CD4-positive, alpha-beta T cell treated with Interleukin-2 at 100 ng/mL for 4 hours (primary cell): ENCODE results near the gene SHFL.

Experiments
- DNase-seq: peaks from one replicate; pipeline ENCODE4 v3.0.0-alpha.2; 2020; ENCODE audit warnings: low spot score

SHFL gene

GRCh38 chr19:10087296-10088061 lies 1.4 kb downstream of the SHFL start:
- no peak for DNase-seq

DNA sequence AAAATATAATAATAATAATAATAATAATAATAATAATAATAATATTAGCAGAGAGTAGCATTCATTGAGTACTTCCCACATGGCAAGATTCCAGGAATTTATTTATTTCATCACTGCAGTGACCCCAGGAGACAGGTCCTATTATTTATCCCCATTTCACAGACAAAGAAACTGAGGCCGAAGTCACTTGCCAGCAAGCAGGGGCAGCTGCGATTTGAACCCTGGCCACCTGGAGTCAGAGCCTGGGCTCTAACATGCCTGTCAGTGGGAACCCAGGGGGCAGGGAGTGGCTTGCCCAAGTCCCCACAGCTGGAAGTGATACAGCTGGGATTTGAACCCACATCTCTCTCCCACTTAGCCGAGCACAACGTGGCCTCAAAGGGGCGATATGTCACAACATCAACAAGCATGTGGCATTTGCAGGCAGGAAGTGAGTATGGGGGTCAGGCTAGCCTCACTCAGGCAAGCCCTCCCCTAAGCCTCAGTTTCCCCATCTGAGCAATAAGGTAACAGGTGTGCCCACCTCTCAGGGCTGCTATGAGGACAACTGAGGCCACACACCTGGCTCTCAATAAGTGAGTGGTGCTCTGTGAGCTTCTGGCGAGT lies 2.9 kb downstream of the SHFL start:
- DNase-seq: no peak

DNA sequence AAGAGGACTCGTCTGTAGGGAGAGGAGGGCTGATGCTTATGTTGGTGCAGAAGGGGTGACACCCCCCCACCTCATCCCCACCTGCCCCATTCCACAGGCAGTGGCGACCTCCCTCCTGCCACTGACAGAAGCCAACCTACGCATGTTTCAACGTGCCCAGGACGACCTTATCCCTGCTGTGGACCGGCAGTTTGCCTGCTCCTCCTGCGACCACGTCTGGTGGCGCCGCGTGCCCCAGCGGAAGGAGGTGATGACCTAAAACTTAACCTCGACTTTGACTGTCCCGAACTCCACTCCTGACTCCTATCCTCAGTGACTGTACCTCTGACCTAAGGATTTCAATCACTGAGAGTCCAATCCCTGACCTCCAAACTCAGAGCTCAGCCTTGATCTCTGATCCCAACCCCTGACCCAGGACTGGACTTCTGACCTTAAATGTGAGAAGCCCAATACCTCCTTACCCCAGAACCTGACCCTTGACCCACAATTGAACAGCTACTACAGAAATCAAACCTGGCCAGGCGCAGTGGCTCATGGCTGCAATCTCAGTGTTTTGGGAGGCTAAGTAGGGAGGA lies 3.8 kb downstream of the SHFL start:
- DNase-seq: no peak

DNA sequence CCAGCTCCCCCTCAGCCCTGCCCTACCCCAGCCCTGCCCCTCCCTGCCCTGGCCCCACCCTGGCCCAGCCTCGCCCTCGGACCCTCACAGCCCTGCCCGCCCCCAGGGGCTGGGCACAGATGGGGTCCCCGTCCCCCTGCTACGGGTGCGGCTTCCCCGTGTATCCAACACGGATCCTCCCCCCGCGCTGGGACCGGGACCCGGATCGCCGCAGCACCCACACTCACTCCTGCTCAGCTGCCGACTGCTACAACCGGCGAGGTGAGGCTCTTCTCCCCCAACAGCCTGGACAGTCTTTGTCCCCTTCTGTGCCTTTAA lies 5.2 kb downstream of the SHFL start:
- no peak for DNase-seq

DNA sequence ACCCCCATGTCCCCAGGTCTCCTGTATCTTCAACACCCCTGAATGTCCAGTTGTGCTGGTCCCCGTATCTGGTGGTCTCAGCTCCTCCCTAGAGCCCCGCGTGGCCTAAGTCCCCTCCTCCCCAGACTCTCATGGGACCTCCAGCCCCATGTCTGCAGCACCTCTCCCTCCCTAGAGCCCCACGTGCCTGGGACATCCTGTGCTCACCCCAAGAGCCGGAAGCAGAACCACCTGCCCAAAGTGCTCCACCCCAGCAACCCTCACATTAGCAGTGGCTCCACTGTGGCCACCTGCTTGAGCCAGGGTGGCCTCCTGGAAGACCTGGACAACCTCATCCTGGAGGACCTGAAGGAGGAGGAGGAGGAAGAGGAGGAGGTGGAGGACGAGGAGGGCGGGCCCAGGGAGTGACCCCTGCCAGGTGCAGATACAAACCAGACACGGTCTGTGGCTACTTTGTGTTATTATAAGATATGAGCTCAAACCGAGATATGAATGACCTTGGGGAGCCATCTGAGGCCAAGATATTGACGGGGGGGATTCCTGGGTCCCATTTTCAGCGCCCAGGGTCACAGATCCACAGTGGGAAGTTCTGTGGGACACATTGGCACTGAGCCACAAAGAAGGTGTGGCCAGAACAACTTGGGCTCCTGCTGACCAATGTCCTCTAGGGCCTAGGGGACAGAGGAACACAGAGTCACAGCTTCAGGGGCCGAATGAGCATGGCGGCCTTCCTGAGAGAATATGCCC lies 6.0 kb downstream of the SHFL start:
- no peak for DNase-seq

DNA sequence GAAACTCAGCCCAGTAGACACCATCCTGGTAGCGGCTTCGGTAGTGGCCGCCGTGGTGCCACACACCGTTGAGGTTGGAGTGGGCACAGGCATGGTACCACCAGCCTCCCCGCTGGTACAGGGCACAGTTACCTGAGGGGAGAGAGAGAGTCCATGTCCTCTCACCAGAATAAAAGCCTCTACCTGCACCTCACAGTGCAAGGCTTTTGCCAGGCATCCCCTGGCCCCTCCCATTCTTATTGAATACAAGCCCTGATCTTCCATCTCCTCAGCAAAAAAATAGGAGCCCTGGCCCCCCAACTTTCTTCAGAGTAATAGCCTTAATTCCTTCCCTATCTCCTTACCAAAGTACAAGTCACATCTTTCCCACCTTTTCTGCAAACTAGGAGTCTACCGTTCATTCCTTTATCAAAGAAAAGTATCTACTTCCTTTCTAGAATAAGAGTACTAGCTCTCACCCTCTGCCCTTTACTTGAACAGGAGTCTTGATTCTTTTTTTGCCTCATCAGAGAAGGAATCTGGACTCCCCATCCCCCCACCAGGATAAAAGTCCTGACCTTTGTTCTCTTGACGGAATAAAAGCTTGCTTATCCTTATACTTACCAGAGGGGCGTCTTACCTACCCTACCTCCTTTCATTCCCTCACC lies 6.7 kb downstream of the SHFL start:
- no peak for DNase-seq

- no peak for DNase-seq
Observed at GRCh38 chr19:10093295-10094186, 7.4 kb downstream of the SHFL start.

- DNase-seq: no peak
Observed at GRCh38 chr19:10095622-10095947, 9.5 kb downstream of the SHFL start.

- DNase-seq: peak; percentile 92
Observed at GRCh38 chr19:10095948-10096614, 10.0 kb downstream of the SHFL start.

DNA sequence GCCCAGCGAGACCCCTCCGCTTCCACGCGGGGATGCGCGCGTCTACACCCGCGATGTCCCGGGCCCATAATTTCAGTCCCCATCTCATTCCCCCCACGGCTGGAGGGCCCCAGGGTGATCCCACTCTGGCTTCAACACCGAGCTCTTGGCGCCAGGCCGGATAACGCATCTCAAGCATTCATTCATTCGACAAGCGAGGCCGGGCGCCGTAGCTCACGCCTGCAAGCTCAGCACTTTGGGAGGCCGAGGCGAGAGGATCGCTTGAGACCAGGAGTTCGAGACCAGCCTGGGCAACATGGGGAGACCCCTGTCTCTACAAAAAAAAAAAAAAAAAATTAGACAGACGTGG lies 10.5 kb downstream of the SHFL start:
- DNase-seq: no peak

DNA sequence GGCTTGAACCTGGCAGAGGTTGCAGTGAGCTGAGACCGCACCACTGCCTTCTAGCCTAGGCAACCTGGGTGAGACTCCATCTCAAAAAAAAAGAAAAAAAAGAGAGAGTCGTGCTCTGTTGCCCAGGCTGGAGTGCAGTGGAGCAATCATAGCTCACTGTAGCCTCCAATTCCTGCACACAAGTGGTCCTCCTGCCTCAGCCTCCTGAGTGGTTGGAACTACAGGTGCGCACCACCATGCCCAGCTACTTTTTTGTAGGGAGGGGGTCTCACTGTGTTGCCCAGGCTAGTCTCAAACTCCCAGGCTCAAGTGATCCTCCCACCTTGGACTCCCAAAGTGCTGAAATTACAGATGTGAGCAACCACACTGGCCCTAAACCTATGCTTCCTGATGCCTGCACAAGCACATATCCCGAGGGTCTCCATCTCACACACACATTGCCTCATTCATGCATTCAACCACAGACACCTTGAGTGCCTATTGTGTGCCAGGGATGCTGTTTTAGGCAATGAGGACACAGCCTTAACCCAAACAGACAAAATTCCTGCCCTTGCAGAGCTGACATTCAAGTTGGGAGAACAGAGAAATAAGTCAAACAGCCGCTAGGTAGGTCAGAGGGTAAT lies 14.2 kb downstream of the SHFL start:
- DNase-seq: no peak

- DNase-seq: no peak
Observed at GRCh38 chr19:10102787-10103236, 16.7 kb downstream of the SHFL start.

DNA sequence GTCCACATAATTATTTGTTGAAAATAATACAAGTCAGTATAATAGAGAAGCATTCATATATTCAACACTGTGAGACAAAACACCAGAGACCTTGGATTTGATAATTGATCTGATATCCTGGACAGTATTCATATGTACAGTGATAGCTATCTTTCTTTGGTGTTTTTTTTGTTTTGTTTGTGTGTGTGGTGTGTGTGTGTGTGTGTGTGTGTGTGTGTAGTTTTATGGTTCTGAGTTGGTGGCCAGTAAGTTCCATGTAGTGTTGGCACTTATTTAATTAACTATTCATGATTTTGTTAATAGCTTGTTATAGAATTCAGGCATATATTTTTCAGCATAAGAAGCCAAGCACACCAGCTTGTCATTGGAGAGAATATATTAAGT lies 18.0 kb downstream of the SHFL start:
- DNase-seq: no peak

DNA sequence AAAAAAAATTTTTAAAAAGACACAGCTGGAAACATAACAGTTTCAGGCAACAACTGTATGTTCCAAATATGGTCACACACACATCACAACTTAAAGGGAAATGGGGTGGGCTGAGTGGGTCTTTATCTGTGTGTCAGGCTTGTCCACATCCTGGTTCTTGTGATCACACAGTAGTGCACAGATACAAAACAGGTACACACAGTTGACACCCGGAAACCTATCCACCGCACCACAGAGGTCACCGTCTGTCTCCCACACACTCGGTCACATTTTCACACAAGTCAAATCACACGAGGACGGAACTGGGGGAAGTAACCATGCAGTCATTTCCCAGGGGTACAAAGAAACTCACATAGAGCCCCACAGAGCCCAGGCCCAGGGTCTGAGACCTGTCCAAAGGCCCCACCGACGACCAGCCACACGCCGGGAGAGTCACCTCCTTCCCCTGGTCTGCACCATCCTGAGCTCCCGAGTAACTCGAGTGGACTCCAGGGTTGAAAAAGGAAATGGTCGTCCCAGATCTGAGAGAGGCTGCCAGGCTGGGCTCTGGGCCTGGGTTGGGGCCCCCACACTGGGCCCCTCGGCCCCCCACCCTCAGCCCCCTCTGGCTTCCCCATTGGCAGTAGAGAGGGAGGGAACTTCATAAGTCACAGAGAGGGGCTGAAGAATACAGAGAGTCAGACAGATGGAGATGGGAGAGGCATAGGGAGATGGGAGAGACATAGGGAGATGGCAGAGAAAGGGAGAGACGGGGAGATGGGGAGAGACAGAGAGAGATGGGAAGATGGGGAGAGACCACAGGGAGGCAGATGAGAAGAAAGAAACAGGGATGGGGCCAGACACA lies 18.8 kb downstream of the SHFL start:
- DNase-seq: peak; percentile 92

DNA sequence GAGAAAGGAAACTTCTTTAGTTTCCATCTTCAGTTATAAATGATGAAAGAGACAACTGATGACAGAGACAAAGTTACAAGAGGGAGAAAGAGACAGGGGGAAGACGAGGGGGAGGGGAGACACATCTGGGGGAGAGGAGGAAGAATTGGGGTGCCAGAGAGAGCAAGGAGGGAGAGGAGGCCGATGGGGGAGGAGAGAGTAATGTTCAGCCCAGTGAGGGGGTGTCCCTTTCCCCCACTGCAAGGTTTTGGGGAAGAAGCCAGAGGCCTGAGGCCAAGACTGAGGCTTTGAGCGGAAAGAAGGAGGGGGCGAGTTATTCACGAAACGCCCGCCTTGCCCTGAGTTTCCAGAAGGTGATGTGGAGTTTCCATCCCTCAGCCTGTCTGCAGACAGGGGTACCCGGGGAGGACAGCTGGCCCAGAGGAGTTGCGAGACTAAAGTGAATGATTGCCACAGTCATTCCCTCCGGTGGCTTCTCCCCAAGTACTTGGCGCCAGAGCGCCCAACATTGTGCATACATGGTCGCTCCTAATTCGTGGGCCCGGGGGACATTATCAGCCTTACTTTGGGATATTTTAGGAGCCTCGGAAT lies 19.5 kb downstream of the SHFL start:
- DNase-seq: peak; percentile 50

DNA sequence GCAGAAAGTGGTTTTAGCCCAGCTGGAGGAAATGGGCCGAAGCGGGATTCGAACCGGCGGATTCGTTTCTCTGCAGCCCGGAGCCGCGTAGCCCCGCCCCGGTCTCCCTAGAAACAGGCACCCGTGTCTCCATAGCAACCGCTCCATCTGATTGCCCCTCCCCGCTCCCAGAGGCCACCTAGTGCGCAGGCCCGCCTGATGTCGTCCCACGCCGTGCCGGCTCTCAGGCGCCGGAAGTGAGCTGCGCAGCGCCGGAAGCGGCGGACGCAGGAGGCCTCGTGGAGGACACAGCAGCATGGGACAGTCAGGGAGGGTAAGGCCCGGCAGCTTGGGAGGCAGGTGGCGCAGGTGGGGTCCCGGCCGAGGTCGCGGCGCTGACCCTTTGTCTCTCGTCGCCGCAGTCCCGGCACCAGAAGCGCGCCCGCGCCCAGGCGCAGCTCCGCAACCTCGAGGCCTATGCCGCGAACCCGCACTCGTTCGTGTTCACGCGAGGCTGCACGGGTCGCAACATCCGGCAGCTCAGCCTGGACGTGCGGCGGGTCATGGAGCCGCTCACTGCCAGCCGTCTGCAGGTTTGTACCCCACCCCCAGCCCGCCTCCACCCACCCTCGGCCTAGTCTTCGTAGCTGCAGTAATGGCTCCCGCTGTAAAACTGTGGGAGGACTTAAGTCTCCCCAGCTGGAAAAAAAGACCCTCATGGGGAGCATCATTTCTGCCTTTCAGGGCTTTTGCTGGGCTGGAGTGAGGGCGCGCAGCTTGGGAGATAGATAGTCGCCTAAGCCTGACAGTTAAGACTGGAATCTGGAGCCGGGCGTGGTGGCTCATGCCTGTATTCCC lies 20.2 kb downstream of the SHFL start, which contains the start of gene PPAN:
PPAN (plus strand) TSS at position 263 of the 837 bp plus-strand sequence; CDS start at position 296, 33 bp downstream.
- peak; percentile 98 for DNase-seq

GRCh38 chr19:10107254-10107653 lies 21.1 kb downstream of the SHFL start:
- no peak for DNase-seq

GRCh38 chr19:10107817-10108367 lies 21.8 kb downstream of the SHFL start:
- no peak for DNase-seq
